Liver (tissue), 9 donors: Measurements from ENCODE around the gene PRC1. TPM values are rescaled to one million over a fixed set of nuclear protein-coding genes. Genes with fewer than 3 reads are reported as not detected.

Source experiments
- DNase-seq: peaks from one replicate; pipeline ENCODE4 v3.0.0-alpha.2; 2017; ENCODE audit warnings: low spot score
- H3K27ac ChIP-seq, 2 donors: one replicate each; pipeline ENCODE4 v1.7.0; 2013; ENCODE audit warnings: inconsistent platforms in 2 of 2, low read length in 2 of 2, control low read depth in 1 of 2, low read depth in 1 of 2, mild to moderate bottlenecking in 1 of 2
- H3K27me3 ChIP-seq, 4 donors: one replicate each; pipeline versions ENCODE4 v1.6.1 to v1.7.0; 2013; ENCODE audit warnings: low read length in 3 of 4, inconsistent platforms in 1 of 4, mild to moderate bottlenecking in 1 of 4, moderate library complexity in 1 of 4; ENCODE audit not compliant: control insufficient read depth in 4 of 4, insufficient read depth in 4 of 4
- H3K36me3 ChIP-seq, 4 donors: one replicate each; pipeline versions ENCODE4 v1.6.1 to v1.7.0; 2013; ENCODE audit warnings: low read length in 3 of 4, mild to moderate bottlenecking in 3 of 4, low read depth in 1 of 4, moderate library complexity in 1 of 4; ENCODE audit not compliant: control insufficient read depth in 4 of 4, insufficient read depth in 3 of 4
- H3K4me1 ChIP-seq, 4 donors: one replicate each; pipeline versions ENCODE4 v1.6.1 to v1.7.0; 2013; ENCODE audit warnings: low read length in 3 of 4, mild to moderate bottlenecking in 3 of 4, moderate library complexity in 1 of 4; ENCODE audit not compliant: control insufficient read depth in 4 of 4, insufficient read depth in 4 of 4
- H3K4me3 ChIP-seq, 3 donors: one replicate each; pipeline versions ENCODE4 v1.6.1 to v1.7.0; 2013; ENCODE audit warnings: low read length in 3 of 3, control low read depth in 1 of 3, low read depth in 1 of 3, mild to moderate bottlenecking in 1 of 3
- H3K9ac ChIP-seq, 2 donors: one replicate each; pipeline ENCODE4 v1.7.0; 2013; ENCODE audit warnings: low read length in 2 of 2, mild to moderate bottlenecking in 2 of 2, moderate library complexity in 2 of 2, control low read depth in 1 of 2, low read depth in 1 of 2
- H3K9me3 ChIP-seq, 4 donors: one replicate each; pipeline versions ENCODE4 v1.6.1 to v1.7.0; 2013; ENCODE audit warnings: low read length in 3 of 4; ENCODE audit not compliant: control insufficient read depth in 4 of 4
- EGR1 ChIP-seq, 2 donors: IDR thresholded peaks; 2 replicates each; pipeline ENCODE4 v1.6.1; 2016 to 2018; ENCODE audit warnings: antibody characterized with exemption in 2 of 2, low read depth in 2 of 2
- FOXA2 ChIP-seq: IDR thresholded peaks from 2 replicates; pipeline ENCODE4 v1.6.1; 2016; ENCODE audit warnings: antibody characterized with exemption
- GABPA ChIP-seq, 2 donors: IDR thresholded peaks in 1 of 2; conservative IDR thresholded peaks in 1 of 2; 2 replicates each; pipeline ENCODE4 v1.6.1; 2016; ENCODE audit warnings: antibody characterized with exemption in 2 of 2, mild to moderate bottlenecking in 1 of 2, moderate library complexity in 1 of 2
- HNF4A ChIP-seq, 2 donors: conservative IDR thresholded peaks; 2 replicates each; pipeline ENCODE4 v1.6.1; 2016; ENCODE audit warnings: antibody characterized with exemption in 2 of 2, mild to moderate bottlenecking in 2 of 2
- HNF4G ChIP-seq: IDR thresholded peaks from 2 replicates; pipeline ENCODE4 v1.6.1; 2016; ENCODE audit warnings: antibody characterized with exemption
- JUND ChIP-seq, 2 donors: IDR thresholded peaks; 2 replicates each; pipeline ENCODE4 v1.6.1; 2016; ENCODE audit warnings: antibody characterized with exemption in 2 of 2
- NR2F2 ChIP-seq: IDR thresholded peaks from 2 replicates; pipeline ENCODE4 v1.6.1; 2016; ENCODE audit warnings: antibody characterized with exemption
- RAD21 ChIP-seq, 2 donors: IDR thresholded peaks; 2 replicates each; pipeline ENCODE4 v1.6.1; 2016; ENCODE audit warnings: antibody characterized with exemption in 2 of 2, mild to moderate bottlenecking in 2 of 2
- REST ChIP-seq: IDR thresholded peaks from 2 replicates; pipeline ENCODE4 v1.6.1; 2016; ENCODE audit warnings: antibody characterized with exemption, mild to moderate bottlenecking
- RXRA ChIP-seq, 2 donors: IDR thresholded peaks; 2 replicates each; pipeline ENCODE4 v1.6.1; 2017 to 2018; ENCODE audit warnings: antibody characterized with exemption in 2 of 2, mild to moderate bottlenecking in 1 of 2
- SP1 ChIP-seq: IDR thresholded peaks from 2 replicates; pipeline ENCODE4 v1.6.1; 2018; ENCODE audit warnings: antibody characterized with exemption, mild to moderate bottlenecking
- ZBTB33 ChIP-seq: IDR thresholded peaks from 2 replicates; pipeline ENCODE4 v1.6.1; 2016; ENCODE audit warnings: antibody characterized with exemption
- WGBS: extraction: QIAGEN DNeasy Blood & Tissue Kit; methylation state at CpG from one replicate; pipeline ENCODE4 v1.1.7; 2013; 5-methylcytosine and 5-hydroxymethylcytosine counted together
- polyA plus RNA-seq, 2 donors: library from polyadenylated mRNA; stranded (reverse) in 1 of 2; unstranded in 1 of 2; fragments of 200-250 nt in 1 of 2; fragments of >200 nt in 1 of 2; fragmentation: Nextera tagmentation in 1 of 2; extraction: Ambion mirVana in 1 of 2; gene quantifications; one replicate each; pipeline versions ENCODE4 v1.2.1 to v1.2.3, GENCODE V29; 2013 to 2015
- total RNA-seq, 2 donors: library from RNA; depleted of rRNA; stranded (reverse); fragments of >200 nt; gene quantifications; one replicate each; pipeline ENCODE4 v1.2.3, GENCODE V29; 2014
- TF ChIP-seq, protein P1 (sequence below): IDR thresholded peaks from 2 replicates; pipeline ENCODE4 v1.6.1; 2016; ENCODE audit warnings: antibody characterized with exemption
- TF ChIP-seq, protein P2 (sequence below): IDR thresholded peaks from 2 replicates; pipeline ENCODE4 v1.6.1; 2016; ENCODE audit warnings: antibody characterized with exemption
- donor health status: healthy.
- donor health status: healthy.
- donor health status: healthy.
- donor health status: healthy.
- donor health status: healthy.

Gene PRC1
- total and polyA plus RNA-seq, 4 donors, result 2.1 to 128 (median 5.6) TPM

- H3K9me3 ChIP-seq, result no peaks in the 10 kb centered on the region
- H3K9ac ChIP-seq, result no peak overlapping the region
- 95% methylated on average over 4 of the region's 4 CpGs for WGBS
- H3K27ac ChIP-seq, result no peak overlapping the region
- no peaks in the 10 kb centered on the region for H3K27me3 ChIP-seq
- H3K36me3 ChIP-seq, result no peaks in the 10 kb centered on the region
- TF ChIP-seq RAD21 (IDR thresholded peaks at IDR 0.05) (no peak), RXRA (IDR thresholded peaks at IDR 0.05) (no peak), FOXA2 (no peak), JUND (IDR thresholded peaks at IDR 0.05) (no peak), REST (no peak), EGR1 (IDR thresholded peaks at IDR 0.05; ENCODE audit: low read depth in 2 of 2) (no peak)
- DNase-seq, result no peak
- no peak overlapping the region for H3K4me3 ChIP-seq
- H3K4me1 ChIP-seq, result peaks cover 3 to 17% (median 7%) of the 10 kb centered on the region in 4 donors
These were observed 3.9 kb downstream of the PRC1 start for GRCh38 chr15:90990446-90990845.

GRCh38 chr15:90989040-90989768 is 5.1 kb downstream of the PRC1 start:
- WGBS, result 96% methylated on average over 7 of the region's 7 CpGs
- no peak for TF ChIP-seq FOXA2
- no peak for TF ChIP-seq HNF4G
- no peak for TF ChIP-seq EGR1 (IDR thresholded peaks at IDR 0.05; ENCODE audit: low read depth in 2 of 2)
- TF ChIP-seq, protein P1, sequence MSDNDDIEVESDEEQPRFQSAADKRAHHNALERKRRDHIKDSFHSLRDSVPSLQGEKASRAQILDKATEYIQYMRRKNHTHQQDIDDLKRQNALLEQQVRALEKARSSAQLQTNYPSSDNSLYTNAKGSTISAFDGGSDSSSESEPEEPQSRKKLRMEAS, result no peak
- TF ChIP-seq RXRA (IDR thresholded peaks at IDR 0.05), result no peak
- no peak for TF ChIP-seq GABPA (IDR thresholded peaks at IDR 0.05 in 1 of 2, conservative IDR thresholded peaks at IDR 0.05 in 1 of 2)
- no peak for TF ChIP-seq SP1
- TF ChIP-seq ZBTB33, result no peak
- TF ChIP-seq RAD21 (IDR thresholded peaks at IDR 0.05), result no peak
- no peak for TF ChIP-seq HNF4A (conservative IDR thresholded peaks at IDR 0.05)
- TF ChIP-seq, protein P2, sequence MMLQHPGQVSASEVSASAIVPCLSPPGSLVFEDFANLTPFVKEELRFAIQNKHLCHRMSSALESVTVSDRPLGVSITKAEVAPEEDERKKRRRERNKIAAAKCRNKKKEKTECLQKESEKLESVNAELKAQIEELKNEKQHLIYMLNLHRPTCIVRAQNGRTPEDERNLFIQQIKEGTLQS, result no peak
- no peak for TF ChIP-seq NR2F2
- no peak for TF ChIP-seq REST
- no peak for TF ChIP-seq JUND (IDR thresholded peaks at IDR 0.05)
- H3K9ac ChIP-seq, result no peak overlapping the region
- H3K9me3 ChIP-seq, result no peaks in the 10 kb centered on the region
- H3K36me3 ChIP-seq, result no peaks in the 10 kb centered on the region
- peaks cover 0 to 9% (median 4%) of the 10 kb centered on the region in 4 donors for H3K4me1 ChIP-seq
- H3K27me3 ChIP-seq, result no peaks in the 10 kb centered on the region
- H3K27ac ChIP-seq, result no peak overlapping the region
- DNase-seq, result no peak
- H3K4me3 ChIP-seq, result no peak overlapping the region
